Heart left ventricle (tissue), 16 donors: ENCODE results near the gene ANO2. TPM values are rescaled to one million over a fixed set of nuclear protein-coding genes. Genes with fewer than 3 reads are reported as not detected.

Experiments used
- ATAC-seq, 4 donors: fragments of 200-7000 bp; cut with Tn5 transposase; one replicate each; pipeline ENCODE4 v1.9.1; 2020 to 2022; ENCODE audit warnings: moderate library complexity in 4 of 4, mild to moderate bottlenecking in 3 of 4, moderate number of reproducible peaks in 1 of 4
- DNase-seq, 5 donors: peaks; one replicate each; pipeline ENCODE4 v3.0.0-alpha.2; 2020
- H3K27ac ChIP-seq, 12 donors: fragments of 200-600 bp; sonication (generic) in 4 of 12; one replicate each; pipeline versions ENCODE4 v1.5.0 to v1.8.0; 2016 to 2022; ENCODE audit warnings: mild to moderate bottlenecking in 2 of 12
- H3K27me3 ChIP-seq, 9 donors: fragments of 200-600 bp; sonication (generic) in 2 of 9; one replicate each; pipeline versions ENCODE4 v1.5.1 to v1.8.0; 2016 to 2022; ENCODE audit warnings: mild to moderate bottlenecking in 3 of 9
- H3K36me3 ChIP-seq, 9 donors: fragments of 200-600 bp; sonication (generic) in 2 of 9; one replicate each; pipeline versions ENCODE4 v1.5.0 to v1.8.0; 2018 to 2022; ENCODE audit warnings: mild to moderate bottlenecking in 2 of 9
- H3K4me1 ChIP-seq, 12 donors: fragments of 200-600 bp; sonication (generic) in 4 of 12; one replicate each; pipeline versions ENCODE4 v1.5.0 to v1.8.0; 2016 to 2022; ENCODE audit warnings: mild to moderate bottlenecking in 3 of 12
- H3K4me3 ChIP-seq, 12 donors: fragments of 200-600 bp; sonication (generic) in 4 of 12; one replicate each; pipeline versions ENCODE4 v1.5.0 to v1.8.0; 2017 to 2022; ENCODE audit warnings: mild to moderate bottlenecking in 9 of 12, moderate library complexity in 4 of 12
- H3K9me3 ChIP-seq, 12 donors: fragments of 200-600 bp; sonication (generic) in 4 of 12; one replicate each; pipeline versions ENCODE4 v1.5.0 to v1.8.0; 2016 to 2022; ENCODE audit warnings: mild to moderate bottlenecking in 1 of 12
- CTCF ChIP-seq, 12 donors: fragments of 200-600 bp; sonication (generic) in 4 of 12; IDR thresholded peaks; one replicate each; pipeline versions ENCODE4 v1.5.0 to v1.8.0; 2018 to 2022; ENCODE audit warnings: antibody characterized with exemption in 12 of 12, mild to moderate bottlenecking in 5 of 12
- POLR2A ChIP-seq, 2 donors: fragments of 450-650 bp; IDR thresholded peaks; one replicate each; pipeline ENCODE4 v1.6.1; 2017; ENCODE audit warnings: antibody characterized with exemption in 2 of 2, mild to moderate bottlenecking in 2 of 2, moderate library complexity in 2 of 2
- WGBS, 4 donors: extraction: QIAGEN DNeasy Blood & Tissue Kit in 2 of 4; methylation state at CpG; one replicate each; pipeline versions ENCODE4 v1.1.5 to v1.1.7; 2013 to 2018; 5-methylcytosine and 5-hydroxymethylcytosine counted together
- intact Hi-C, 10 donors: fragments of 100-400 bp; cut with DNase I; formaldehyde crosslinking; loops; one replicate each; pipeline versions ENCODE4 v1.11.1 to v1.14.2; 2022
- polyA plus RNA-seq, 2 donors: library from polyadenylated mRNA; stranded (reverse); fragments of 200-250 nt; gene quantifications; one replicate each; pipeline ENCODE4 v1.2.3, GENCODE V29; 2013
- total RNA-seq, 9 donors: library from RNA; depleted of rRNA in 2 of 9; stranded (reverse); fragments of >200 nt in 2 of 9; fragmentation: NEBNext Ultra II Directional in 3 of 9; extraction: Animal tissue kit (Norgen Biotek cat#: 25700) in 3 of 9; gene quantifications; one replicate each; pipeline versions ENCODE4 v1.1.0 to v1.2.4, GENCODE V29; 2016 to 2023
- donor health status: ischemic (EF 13 %, LVEDD 7.1; RV severe dilation, severe dysfunction).
- donor health status: healthy with polysubstance abuse.
- donor health status: DM: no; HTN: yes; CAD: no.
- donor health status: DM: no; HTN: no; CAD: no.
- donor health status: ischemic (EF 25% LVEDD 6.9; RV normal size, moderate dysfunction).
- donor health status: ischemic (EF 25% LVEDD 5.7; RV mildly dilated, moderate dysfunction).
- donor health status: healthy.
- donor health status: DM: yes; HTN: yes; CAD: no.
- donor health status: ischemic (EF 35%, LVEDD 5.7; RV mildly dilated, moderate dysfunction).
- donor health status: nonischemic (EF 11% LVEDD 7.7; RV severe dilation, severe dysfunction).
- donor health status: DM: yes; HTN: yes; CAD: no.
- donor health status: PGD.
- donor health status: ischemic (EF 29% LVEDD 5.4; RV normal size, mild dysfunction).
- donor health status: nonischemic (EF 23%, LVEDD 6.1; RV moderate dilation, normal function).

The ANO2 gene
- total and polyA plus RNA-seq, 11 donors: 3.4 to 19.4 (median 9.4) TPM

DNA sequence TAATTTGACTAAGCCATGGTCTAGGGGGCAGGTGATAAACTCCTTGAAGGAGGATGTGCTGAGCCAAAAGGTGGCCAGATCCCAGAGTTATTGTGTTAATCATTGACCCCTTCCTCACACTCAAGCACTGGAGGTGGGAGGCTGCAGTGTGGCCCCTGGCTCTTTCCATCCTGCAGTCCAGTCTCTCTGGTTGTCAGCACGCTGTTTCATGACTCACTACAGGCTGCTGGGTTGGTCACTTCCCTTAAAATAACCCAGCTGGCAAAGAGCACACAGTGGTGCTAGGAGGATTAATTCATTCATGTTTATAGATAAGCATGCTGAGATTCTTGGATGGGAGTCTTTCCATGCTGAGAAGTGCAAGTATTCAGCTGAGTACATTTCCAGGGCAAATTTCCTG lies 228.9 kb downstream of the ANO2 start:
- Histone ChIP-seq H3K4me1 (peaks cover 0 to 23% (median 3%) of the 10 kb centered on the region in 12 donors), H3K27me3 (no peaks in the 10 kb centered on the region), H3K27ac (no peak overlapping the region), H3K4me3 (no peak overlapping the region), H3K36me3 (no peaks in the 10 kb centered on the region), H3K9me3 (no peaks in the 10 kb centered on the region)
- WGBS, 4 donors: 58 to 79% (median 63%) methylated on average over 1 of the region's 1 CpG
- intact Hi-C loops: no loop called here
- no peak for TF ChIP-seq POLR2A (IDR thresholded peaks at IDR 0.05)
- DNase-seq (peak in 2 of 5 donors; percentile 34 to 40), ATAC-seq (peak; percentile 70 to 95 (median 90))

DNA sequence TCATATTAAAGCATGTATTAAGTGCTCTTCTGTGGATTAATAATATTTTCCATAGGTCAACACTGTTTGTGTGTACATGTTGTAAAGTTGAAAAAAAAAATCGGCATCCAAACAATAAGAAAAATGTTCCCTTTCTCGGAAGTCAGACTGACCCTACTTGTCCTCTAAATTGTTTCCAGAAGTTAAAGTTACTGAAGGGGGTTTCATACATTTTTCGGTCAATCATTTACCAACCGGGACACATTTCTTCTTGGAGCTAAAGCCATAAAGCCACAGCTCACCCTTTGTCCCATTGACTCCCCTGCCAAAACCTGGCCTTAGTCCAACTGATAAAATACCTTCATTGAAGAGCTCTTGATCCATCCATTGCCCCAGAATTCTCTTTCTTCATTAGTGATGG lies 230.0 kb downstream of the ANO2 start:
- intact Hi-C loops: no loop called here
- TF ChIP-seq POLR2A (IDR thresholded peaks at IDR 0.05) (no peak), CTCF (IDR thresholded peaks at IDR 0.05) (no peak)
- no peaks in the 10 kb centered on the region for H3K36me3 ChIP-seq
- ATAC-seq (no peak), DNase-seq (no peak)
- H3K4me3 ChIP-seq: no peak overlapping the region
- peaks cover 0 to 23% (median 3%) of the 10 kb centered on the region in 12 donors for H3K4me1 ChIP-seq
- no peaks in the 10 kb centered on the region for H3K9me3 ChIP-seq
- no peaks in the 10 kb centered on the region for H3K27me3 ChIP-seq
- H3K27ac ChIP-seq: no peak overlapping the region
- 67 to 84% (median 82%) methylated on average over 4 of the region's 4 CpGs for WGBS, 4 donors

- Histone ChIP-seq H3K4me3 (no peak overlapping the region), H3K27ac (peak overlapping the region in 1 of 12 donors; percentile 17), H3K27me3 (no peaks in the 10 kb centered on the region), H3K9me3 (no peaks in the 10 kb centered on the region), H3K36me3 (no peaks in the 10 kb centered on the region), H3K4me1 (peaks cover 0 to 20% (median 3%) of the 10 kb centered on the region in 12 donors)
- 75 to 84% (median 77%) methylated on average over 6 of the region's 6 CpGs for WGBS, 4 donors
- ATAC-seq (peak in 3 of 4 donors; percentile 23 to 57 (median 49)), DNase-seq (peak in 1 of 5 donors; percentile 34)
- TF ChIP-seq CTCF (IDR thresholded peaks at IDR 0.05): no peak
- intact Hi-C loops: no loop called here
Observed at GRCh38 chr12:5713599-5714081, 231.4 kb downstream of the ANO2 start.

DNA sequence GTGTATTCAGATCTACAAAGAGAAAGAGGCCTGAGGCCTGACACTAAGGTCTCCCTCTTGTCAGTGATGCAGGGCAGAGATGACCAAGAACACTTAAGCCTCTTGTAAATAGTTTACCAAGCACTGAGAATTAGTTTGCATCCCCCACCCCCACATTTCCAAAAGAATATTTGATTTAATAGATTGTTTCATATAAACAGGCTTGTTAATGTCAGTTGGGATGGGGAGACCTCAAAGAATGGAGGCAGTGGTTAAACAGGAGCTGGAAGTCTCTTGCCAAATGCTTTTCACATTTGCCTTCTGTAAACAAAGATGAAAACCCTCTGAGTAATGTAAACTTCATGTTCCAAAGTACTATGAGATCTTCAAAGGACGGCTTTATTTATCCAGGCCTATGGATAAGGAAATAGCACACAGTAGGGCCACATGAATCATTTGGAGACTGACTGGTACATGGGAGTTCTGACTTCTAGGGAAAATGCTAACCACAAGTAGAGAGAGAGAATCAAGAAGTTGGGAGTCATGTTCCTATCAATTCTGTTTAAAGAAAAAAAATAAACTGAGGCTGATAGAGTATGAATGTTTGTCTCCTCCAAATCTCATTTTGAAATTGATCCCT lies 234.7 kb downstream of the ANO2 start:
- Histone ChIP-seq H3K27ac (no peak overlapping the region), H3K36me3 (no peaks in the 10 kb centered on the region), H3K27me3 (no peaks in the 10 kb centered on the region), H3K9me3 (no peaks in the 10 kb centered on the region), H3K4me3 (no peak overlapping the region), H3K4me1 (peaks cover 0 to 4% (median 0%) of the 10 kb centered on the region in 12 donors)
- intact Hi-C loops: no loop called here
- no peak for DNase-seq
- WGBS, 4 donors: 96 to 100% (median 98%) methylated on average over 1 of the region's 1 CpG
- TF ChIP-seq CTCF (IDR thresholded peaks at IDR 0.05) (no peak), POLR2A (IDR thresholded peaks at IDR 0.05) (no peak)
- ATAC-seq: no peak

- DNase-seq (no peak), ATAC-seq (no peak)
- TF ChIP-seq POLR2A (IDR thresholded peaks at IDR 0.05) (no peak), CTCF (IDR thresholded peaks at IDR 0.05) (no peak)
- H3K27ac ChIP-seq: no peak overlapping the region
- no peak overlapping the region for H3K4me3 ChIP-seq
- H3K4me1 ChIP-seq: peaks cover 0 to 4% (median 0%) of the 10 kb centered on the region in 12 donors
- no peaks in the 10 kb centered on the region for H3K36me3 ChIP-seq
- no peaks in the 10 kb centered on the region for H3K27me3 ChIP-seq
- no peaks in the 10 kb centered on the region for H3K9me3 ChIP-seq
- intact Hi-C loops: no loop called here
Observed at GRCh38 chr12:5708371-5708770, 236.7 kb downstream of the ANO2 start.
